ENCODE results near the gene AKNAD1.

DNA sequence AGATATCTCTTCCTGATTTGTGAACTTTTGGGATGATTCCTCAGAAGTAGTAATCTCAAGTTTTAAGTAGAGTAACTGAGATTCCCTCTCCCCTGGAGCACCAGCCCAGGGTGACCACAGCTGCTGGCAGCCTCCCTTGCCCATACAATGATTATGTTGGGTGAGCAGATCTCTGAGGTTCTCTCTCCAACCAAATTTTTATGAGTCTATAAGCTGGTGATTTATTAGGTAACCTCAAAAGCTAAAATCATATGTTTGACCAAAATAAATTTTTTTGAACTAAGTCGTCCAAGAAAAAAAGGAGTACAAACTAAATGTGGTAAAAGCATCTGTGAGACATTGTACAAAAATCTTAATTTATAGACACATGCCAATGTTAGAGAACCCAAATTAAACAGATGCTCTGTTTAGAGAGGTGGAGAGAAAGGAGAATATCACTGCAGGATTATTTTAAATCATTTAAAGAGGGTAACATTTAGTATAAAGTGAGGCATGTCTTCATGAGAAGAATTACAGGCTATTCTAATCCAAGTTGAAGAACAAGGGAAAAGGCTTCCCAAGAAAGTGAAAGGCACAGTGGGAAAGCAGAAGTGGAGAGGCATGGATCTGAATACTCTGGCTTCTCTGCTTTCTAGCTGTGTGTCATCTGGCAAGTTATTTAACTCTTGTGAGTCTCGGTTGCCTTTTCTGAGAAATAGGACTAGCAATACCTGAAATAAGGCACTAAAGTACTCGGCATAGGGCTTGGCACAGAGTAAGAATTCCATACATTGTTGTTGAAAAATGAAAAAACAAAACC, 2.5 kb downstream of the AKNAD1 start:
- TF ChIP-seq POLR2AphosphoS5 (IDR thresholded peaks at IDR 0.05) (no peak), POLR2A (IDR thresholded peaks at IDR 0.05) (no peak), EP300 (IDR thresholded peaks at IDR 0.05) (no peak)
- TF ChIP-seq, protein P1, sequence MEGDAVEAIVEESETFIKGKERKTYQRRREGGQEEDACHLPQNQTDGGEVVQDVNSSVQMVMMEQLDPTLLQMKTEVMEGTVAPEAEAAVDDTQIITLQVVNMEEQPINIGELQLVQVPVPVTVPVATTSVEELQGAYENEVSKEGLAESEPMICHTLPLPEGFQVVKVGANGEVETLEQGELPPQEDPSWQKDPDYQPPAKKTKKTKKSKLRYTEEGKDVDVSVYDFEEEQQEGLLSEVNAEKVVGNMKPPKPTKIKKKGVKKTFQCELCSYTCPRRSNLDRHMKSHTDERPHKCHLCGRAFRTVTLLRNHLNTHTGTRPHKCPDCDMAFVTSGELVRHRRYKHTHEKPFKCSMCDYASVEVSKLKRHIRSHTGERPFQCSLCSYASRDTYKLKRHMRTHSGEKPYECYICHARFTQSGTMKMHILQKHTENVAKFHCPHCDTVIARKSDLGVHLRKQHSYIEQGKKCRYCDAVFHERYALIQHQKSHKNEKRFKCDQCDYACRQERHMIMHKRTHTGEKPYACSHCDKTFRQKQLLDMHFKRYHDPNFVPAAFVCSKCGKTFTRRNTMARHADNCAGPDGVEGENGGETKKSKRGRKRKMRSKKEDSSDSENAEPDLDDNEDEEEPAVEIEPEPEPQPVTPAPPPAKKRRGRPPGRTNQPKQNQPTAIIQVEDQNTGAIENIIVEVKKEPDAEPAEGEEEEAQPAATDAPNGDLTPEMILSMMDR (IDR thresholded peaks at IDR 0.05) = no peak

All from stomach (tissue), 4 donors.